ENCODE results near the gene LAMA2.
"Not testable (repeated sequence)": the region's sequence is repeated elsewhere in the genome, so short reads cannot be mapped to it uniquely, and the experiment has no call there.

LAMA2 gene

DNA sequence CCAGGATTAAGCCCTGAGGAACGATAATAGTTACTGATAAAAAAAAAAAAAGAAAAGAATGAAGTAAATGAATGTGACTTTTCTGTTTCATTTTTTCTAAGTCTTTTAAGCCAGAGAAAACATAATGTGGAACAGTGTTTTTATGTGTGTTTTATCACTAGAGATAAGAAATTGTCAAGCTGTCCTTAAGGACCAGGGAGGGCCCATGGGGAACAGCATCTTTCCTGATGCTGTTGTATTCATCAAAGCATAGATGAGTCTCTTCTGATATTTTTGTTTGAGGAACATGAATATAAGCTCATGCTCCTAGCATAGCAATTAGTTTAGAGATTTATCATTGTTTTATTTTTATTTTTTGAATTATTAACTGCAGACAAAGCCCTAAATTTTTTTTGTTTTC is 150.2 kb downstream of the LAMA2 start:
- TF ChIP-seq SUZ12 (IDR thresholded peaks at IDR 0.05; ENCODE audit: extremely low read depth, insufficient read depth, insufficient read length): no peak
- TF ChIP-seq ZNF274 (IDR thresholded peaks at IDR 0.05; ENCODE audit: low read depth, low read length): no peak
- no peak for TF ChIP-seq YY1 (IDR thresholded peaks at IDR 0.05; ENCODE audit: insufficient read depth, insufficient read length)
- Histone ChIP-seq H3K4me3 (ENCODE audit: insufficient read length, low read depth) (no peak overlapping the region), H3K9me3 (ENCODE audit: insufficient read depth, low read length) (no peaks in the 10 kb centered on the region), H3K36me3 (ENCODE audit: insufficient read depth, insufficient read length, low read length) (no peaks in the 10 kb centered on the region), H3K27me3 (ENCODE audit: insufficient read depth, insufficient read length) (no peaks in the 10 kb centered on the region), H3K9ac (ENCODE audit: insufficient read length, low read depth) (no peak overlapping the region), H3K4me1 (ENCODE audit: insufficient read depth, insufficient read length) (no peaks in the 10 kb centered on the region)
- no peak for DNase-seq (ENCODE audit: low read depth, low spot score)

- no peak overlapping the region for H3K9ac ChIP-seq (ENCODE audit: insufficient read length, low read depth)
- H3K4me3 ChIP-seq (ENCODE audit: insufficient read length, low read depth): no peak overlapping the region
- no peaks in the 10 kb centered on the region for H3K4me1 ChIP-seq (ENCODE audit: insufficient read depth, insufficient read length)
- TF ChIP-seq YY1 (IDR thresholded peaks at IDR 0.05; ENCODE audit: insufficient read depth, insufficient read length) (no peak), SUZ12 (IDR thresholded peaks at IDR 0.05; ENCODE audit: extremely low read depth, insufficient read depth, insufficient read length) (no peak), ZNF274 (IDR thresholded peaks at IDR 0.05; ENCODE audit: low read depth, low read length) (no peak)
- no peaks in the 10 kb centered on the region for H3K9me3 ChIP-seq (ENCODE audit: insufficient read depth, low read length)
- H3K27me3 ChIP-seq (ENCODE audit: insufficient read depth, insufficient read length): no peaks in the 10 kb centered on the region
- no peaks in the 10 kb centered on the region for H3K36me3 ChIP-seq (ENCODE audit: insufficient read depth, insufficient read length, low read length)
- DNase-seq (ENCODE audit: low read depth, low spot score): no peak
These were observed 150.6 kb downstream of the LAMA2 start for GRCh38 chr6:129033581-129033980.

DNA sequence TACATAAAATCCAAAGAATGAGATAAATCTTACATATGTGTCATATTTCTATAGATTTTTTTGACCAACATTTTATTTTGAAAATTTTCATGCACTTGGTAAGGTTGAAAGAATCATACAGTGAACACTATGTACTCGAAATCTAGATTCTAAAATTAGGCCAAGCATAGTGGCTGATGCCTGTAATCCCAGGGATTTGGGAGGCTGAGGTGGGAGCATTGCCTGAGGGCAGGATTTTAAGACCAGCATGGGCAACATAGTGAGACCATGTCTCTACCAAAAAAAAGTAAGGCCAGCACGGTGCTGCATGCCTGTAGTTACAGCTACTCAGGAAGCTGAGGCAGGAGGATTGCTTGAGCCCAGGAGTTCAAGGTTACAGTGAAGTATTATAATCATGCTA is 158.6 kb downstream of the LAMA2 start:
- Histone ChIP-seq H3K4me3 (ENCODE audit: insufficient read length, low read depth) (no peak overlapping the region), H3K4me1 (ENCODE audit: insufficient read depth, insufficient read length) (no peaks in the 10 kb centered on the region), H3K27me3 (ENCODE audit: insufficient read depth, insufficient read length) (no peaks in the 10 kb centered on the region), H3K9me3 (ENCODE audit: insufficient read depth, low read length) (no peaks in the 10 kb centered on the region), H3K9ac (ENCODE audit: insufficient read length, low read depth) (no peak overlapping the region), H3K36me3 (ENCODE audit: insufficient read depth, insufficient read length, low read length) (no peaks in the 10 kb centered on the region)
- no peak for TF ChIP-seq ZNF274 (IDR thresholded peaks at IDR 0.05; ENCODE audit: low read depth, low read length)
- no peak for TF ChIP-seq YY1 (IDR thresholded peaks at IDR 0.05; ENCODE audit: insufficient read depth, insufficient read length)
- TF ChIP-seq SUZ12 (IDR thresholded peaks at IDR 0.05; ENCODE audit: extremely low read depth, insufficient read depth, insufficient read length): no peak
- DNase-seq (ENCODE audit: low read depth, low spot score): no peak

GRCh38 chr6:129046526-129046925 is 163.6 kb downstream of the LAMA2 start:
- no peak for DNase-seq (ENCODE audit: low read depth, low spot score)
- no peaks in the 10 kb centered on the region for H3K27me3 ChIP-seq (ENCODE audit: insufficient read depth, insufficient read length)
- H3K9me3 ChIP-seq (ENCODE audit: insufficient read depth, low read length): no peaks in the 10 kb centered on the region
- H3K9ac ChIP-seq (ENCODE audit: insufficient read length, low read depth): no peak overlapping the region
- no peak overlapping the region for H3K4me3 ChIP-seq (ENCODE audit: insufficient read length, low read depth)
- H3K36me3 ChIP-seq (ENCODE audit: insufficient read depth, insufficient read length, low read length): no peaks in the 10 kb centered on the region
- H3K4me1 ChIP-seq (ENCODE audit: insufficient read depth, insufficient read length): no peaks in the 10 kb centered on the region
- no peak for TF ChIP-seq SUZ12 (IDR thresholded peaks at IDR 0.05; ENCODE audit: extremely low read depth, insufficient read depth, insufficient read length)

GRCh38 chr6:129047834-129048233 is 164.9 kb downstream of the LAMA2 start:
- H3K4me1 ChIP-seq (ENCODE audit: insufficient read depth, insufficient read length): no peaks in the 10 kb centered on the region
- DNase-seq (ENCODE audit: low read depth, low spot score): no peak
- no peak overlapping the region for H3K4me3 ChIP-seq (ENCODE audit: insufficient read length, low read depth)
- no peaks in the 10 kb centered on the region for H3K36me3 ChIP-seq (ENCODE audit: insufficient read depth, insufficient read length, low read length)
- no peaks in the 10 kb centered on the region for H3K27me3 ChIP-seq (ENCODE audit: insufficient read depth, insufficient read length)
- no peaks in the 10 kb centered on the region for H3K9me3 ChIP-seq (ENCODE audit: insufficient read depth, low read length)
- no peak overlapping the region for H3K9ac ChIP-seq (ENCODE audit: insufficient read length, low read depth)
- TF ChIP-seq YY1 (IDR thresholded peaks at IDR 0.05; ENCODE audit: insufficient read depth, insufficient read length): no peak
- no peak for TF ChIP-seq SUZ12 (IDR thresholded peaks at IDR 0.05; ENCODE audit: extremely low read depth, insufficient read depth, insufficient read length)

GRCh38 chr6:129050086-129050485 is 167.1 kb downstream of the LAMA2 start:
- Histone ChIP-seq H3K4me3 (ENCODE audit: insufficient read length, low read depth) (no peak overlapping the region), H3K36me3 (ENCODE audit: insufficient read depth, insufficient read length, low read length) (no peaks in the 10 kb centered on the region), H3K4me1 (ENCODE audit: insufficient read depth, insufficient read length) (no peaks in the 10 kb centered on the region), H3K9ac (ENCODE audit: insufficient read length, low read depth) (no peak overlapping the region), H3K27me3 (ENCODE audit: insufficient read depth, insufficient read length) (no peaks in the 10 kb centered on the region), H3K9me3 (ENCODE audit: insufficient read depth, low read length) (no peaks in the 10 kb centered on the region)
- no peak for TF ChIP-seq ZNF274 (IDR thresholded peaks at IDR 0.05; ENCODE audit: low read depth, low read length)
- no peak for TF ChIP-seq YY1 (IDR thresholded peaks at IDR 0.05; ENCODE audit: insufficient read depth, insufficient read length)
- DNase-seq (ENCODE audit: low read depth, low spot score): no peak

DNA sequence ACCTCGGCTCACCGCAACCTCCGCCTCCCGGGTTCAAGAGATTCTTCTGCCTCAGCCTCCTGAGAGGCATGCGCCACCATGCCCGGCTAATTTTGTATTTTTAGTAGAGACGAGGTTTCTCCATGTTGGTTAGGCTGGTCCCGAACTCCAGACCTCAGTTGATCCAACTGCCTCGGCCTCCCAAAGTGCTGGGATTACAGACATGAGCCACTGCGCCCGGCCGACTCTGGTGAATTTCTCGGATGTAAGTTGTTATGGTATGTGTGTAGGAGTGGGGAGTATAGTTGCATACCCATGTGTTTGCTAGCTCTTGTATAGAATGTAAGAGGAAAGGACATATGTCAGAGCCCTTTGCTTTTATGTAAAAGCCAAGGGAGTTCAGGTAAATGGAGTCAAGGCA is 170.2 kb downstream of the LAMA2 start:
- not testable (repeated sequence) for H3K4me3 ChIP-seq (ENCODE audit: insufficient read length, low read depth); H3K4me1 ChIP-seq (ENCODE audit: insufficient read depth, insufficient read length); H3K9ac ChIP-seq (ENCODE audit: insufficient read length, low read depth); H3K36me3 ChIP-seq (ENCODE audit: insufficient read depth, insufficient read length, low read length); DNase-seq (ENCODE audit: low read depth, low spot score); H3K9me3 ChIP-seq (ENCODE audit: insufficient read depth, low read length); H3K27me3 ChIP-seq (ENCODE audit: insufficient read depth, insufficient read length)

GRCh38 chr6:129055796-129056195 is 172.9 kb downstream of the LAMA2 start:
- no peaks in the 10 kb centered on the region for H3K4me1 ChIP-seq (ENCODE audit: insufficient read depth, insufficient read length)

More at GRCh38 chr6:129055796-129056195, 172.9 kb downstream of the LAMA2 start:
- no peak for DNase-seq (ENCODE audit: low read depth, low spot score)
- Histone ChIP-seq H3K9ac (ENCODE audit: insufficient read length, low read depth) (no peak overlapping the region), H3K4me3 (ENCODE audit: insufficient read length, low read depth) (no peak overlapping the region), H3K36me3 (ENCODE audit: insufficient read depth, insufficient read length, low read length) (no peaks in the 10 kb centered on the region), H3K27me3 (ENCODE audit: insufficient read depth, insufficient read length) (no peaks in the 10 kb centered on the region), H3K9me3 (ENCODE audit: insufficient read depth, low read length) (no peaks in the 10 kb centered on the region)
- TF ChIP-seq ZNF274 (IDR thresholded peaks at IDR 0.05; ENCODE audit: low read depth, low read length) (no peak), YY1 (IDR thresholded peaks at IDR 0.05; ENCODE audit: insufficient read depth, insufficient read length) (no peak), SUZ12 (IDR thresholded peaks at IDR 0.05; ENCODE audit: extremely low read depth, insufficient read depth, insufficient read length) (no peak)

Measured in NT2/D1 (cell line).